IPS-18c (cell line): ENCODE results near the gene ATXN10.
"Not testable (repeated sequence)": the region's sequence is repeated elsewhere in the genome, so short reads cannot be mapped to it uniquely, and the experiment has no call there.

ENCODE experiments used
- H3K4me3 ChIP-seq: 2 replicates; pipeline ENCODE4 v1.7.0; 2013; ENCODE audit warnings: low read depth, mild to moderate bottlenecking, low read length, moderate library complexity; ENCODE audit not compliant: insufficient read depth
- H3K9me3 ChIP-seq: one replicate; pipeline ENCODE4 v1.6.1; 2013; ENCODE audit warnings: mild to moderate bottlenecking, low read length, moderate library complexity; ENCODE audit not compliant: control insufficient read depth, insufficient read depth

Gene ATXN10

DNA sequence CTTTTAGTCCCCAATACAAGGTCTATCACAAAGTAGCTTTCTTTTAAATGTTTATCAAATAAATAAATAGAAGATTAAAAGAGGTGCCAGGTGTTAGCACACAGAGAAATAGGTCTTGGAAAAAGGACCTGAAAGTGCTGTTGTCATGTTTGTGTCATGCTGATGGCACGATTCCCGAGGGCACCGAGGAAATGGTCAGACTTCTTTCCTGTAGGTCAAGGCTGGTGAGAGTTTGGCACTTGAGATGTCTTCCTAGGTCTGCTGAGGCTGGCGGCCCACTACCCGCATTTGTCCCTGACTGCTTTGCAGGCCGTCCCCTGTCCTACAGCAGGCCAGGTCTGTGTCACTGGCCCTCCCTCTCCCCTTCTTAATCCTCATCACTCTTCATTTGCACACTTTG, 112.1 kb downstream of the ATXN10 start:
- Histone ChIP-seq H3K9me3 (no peaks in the 10 kb centered on the region), H3K4me3 (no peak overlapping the region)

DNA sequence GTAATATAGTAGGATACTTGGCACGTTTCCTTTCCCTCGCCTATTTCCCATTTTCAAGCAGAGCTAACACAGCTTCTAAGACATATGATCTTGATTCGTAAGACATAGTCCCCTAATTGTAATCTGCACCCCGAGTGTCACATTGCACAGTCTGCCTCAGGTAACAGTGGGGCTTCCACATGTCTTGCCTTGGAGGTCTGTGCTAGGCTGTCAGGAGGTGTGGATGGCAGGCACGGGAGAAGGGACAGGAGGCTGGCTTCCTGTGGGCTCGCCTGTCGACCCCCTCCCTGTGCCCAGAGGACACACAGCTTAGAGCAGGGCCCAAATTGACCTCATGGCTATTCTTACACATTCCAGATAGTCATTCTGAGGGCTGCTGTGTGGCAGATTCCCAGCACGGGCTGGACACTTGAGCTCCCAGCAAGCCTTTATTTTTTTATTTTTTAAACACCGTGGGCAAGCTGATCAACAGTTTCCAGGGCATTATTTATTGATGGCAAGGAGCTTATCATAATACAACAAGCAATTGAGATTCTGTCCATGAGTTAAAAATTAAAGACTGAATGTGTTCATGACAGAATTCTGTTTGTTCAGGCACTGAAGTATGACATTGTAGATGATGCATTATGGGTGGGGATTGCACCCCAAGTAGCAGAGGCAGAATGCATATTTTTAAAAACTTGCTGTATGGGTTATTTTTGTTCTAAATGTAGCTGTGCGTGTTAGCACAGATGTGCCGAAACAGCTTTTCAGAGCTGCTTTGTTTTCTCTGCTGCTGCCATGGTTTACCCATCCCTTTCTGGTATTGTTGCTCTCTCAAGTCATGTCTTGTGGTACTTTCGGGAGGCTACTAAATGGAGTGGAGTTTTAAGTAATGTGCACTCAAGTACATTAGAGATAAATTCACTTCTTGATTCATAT, 113.0 kb downstream of the ATXN10 start:
- Histone ChIP-seq H3K4me3 (no peak overlapping the region), H3K9me3 (no peaks in the 10 kb centered on the region)

DNA sequence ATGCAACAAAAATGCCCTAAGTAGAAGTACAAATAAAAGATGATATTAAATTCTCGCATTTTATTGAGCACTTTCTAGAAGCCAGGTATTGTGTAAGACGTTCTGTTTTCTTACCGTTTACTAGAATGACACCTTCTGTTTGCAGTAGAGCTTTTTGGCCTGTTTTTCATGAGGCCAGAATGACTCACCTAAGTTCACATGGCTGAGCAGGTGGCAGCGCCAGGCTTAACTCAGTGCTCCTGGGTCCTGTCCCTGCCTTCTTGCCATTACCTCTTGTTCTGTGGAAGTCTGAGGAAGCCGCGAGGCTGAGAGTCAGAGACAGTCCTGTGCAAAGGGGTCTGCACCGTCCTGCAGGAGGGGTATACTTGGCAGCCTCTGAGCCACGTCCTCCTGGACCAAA, 113.8 kb downstream of the ATXN10 start:
- H3K4me3 ChIP-seq, result no peak overlapping the region
- no peaks in the 10 kb centered on the region for H3K9me3 ChIP-seq

DNA sequence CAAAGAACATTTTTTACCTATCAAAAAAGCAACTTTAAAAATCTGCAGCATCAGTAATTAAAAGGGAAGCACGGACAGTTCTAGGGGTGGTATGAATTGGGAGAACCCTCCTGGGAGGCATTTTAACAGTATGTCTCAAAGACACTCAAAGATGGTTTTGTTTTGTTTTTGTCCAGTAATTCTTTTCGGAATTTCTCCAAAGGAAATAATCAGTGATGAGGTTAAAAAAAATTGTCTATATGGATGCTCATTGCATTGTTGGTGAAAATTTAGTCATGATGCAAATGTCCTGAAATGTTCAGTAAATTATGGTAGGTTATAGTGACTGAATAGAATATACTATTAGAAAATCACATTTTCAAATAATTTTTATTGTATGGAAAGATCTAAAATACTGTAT, 115.1 kb downstream of the ATXN10 start:
- H3K9me3 ChIP-seq, result no peaks in the 10 kb centered on the region
- H3K4me3 ChIP-seq, result no peak overlapping the region

DNA sequence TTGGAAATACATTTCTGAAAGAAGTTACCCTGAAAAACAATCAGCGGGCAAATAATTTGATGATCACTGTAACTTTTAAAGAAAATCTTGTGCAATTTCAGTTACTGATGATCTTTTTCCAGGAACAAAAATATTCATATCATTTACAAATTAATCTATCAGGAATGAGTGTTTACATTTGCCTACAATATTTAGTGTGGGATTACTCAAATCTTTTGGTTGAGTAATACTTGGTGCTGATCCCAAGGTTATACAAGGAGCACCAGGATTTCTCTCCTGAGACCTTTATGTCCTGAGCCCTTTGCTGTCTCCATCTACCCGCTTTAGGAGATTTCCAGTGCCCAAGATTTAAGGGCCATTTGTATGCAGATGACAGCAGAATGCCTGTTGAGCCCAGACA, 116.1 kb downstream of the ATXN10 start:
- Histone ChIP-seq H3K9me3 (no peaks in the 10 kb centered on the region), H3K4me3 (no peak overlapping the region)

DNA sequence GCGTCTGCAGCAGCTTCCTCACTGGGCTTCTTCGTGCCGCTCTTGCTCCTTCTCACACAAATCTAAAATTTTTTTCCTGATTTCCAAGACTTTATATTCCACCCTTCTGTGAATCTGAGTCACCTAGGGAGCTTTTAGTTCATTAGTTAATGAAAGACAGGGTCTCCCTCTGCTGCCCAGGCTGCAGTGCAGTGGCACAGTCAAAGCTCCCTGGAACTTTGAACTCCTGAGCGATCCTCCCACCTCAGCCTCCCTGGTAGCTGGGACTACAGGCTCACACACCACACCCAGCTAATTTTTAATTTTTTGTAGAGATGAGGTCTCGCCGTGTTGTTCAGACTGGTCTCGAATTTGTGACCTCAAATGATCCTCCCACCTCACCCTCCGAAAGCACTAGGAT, 116.9 kb downstream of the ATXN10 start:
- no peak overlapping the region for H3K4me3 ChIP-seq

DNA sequence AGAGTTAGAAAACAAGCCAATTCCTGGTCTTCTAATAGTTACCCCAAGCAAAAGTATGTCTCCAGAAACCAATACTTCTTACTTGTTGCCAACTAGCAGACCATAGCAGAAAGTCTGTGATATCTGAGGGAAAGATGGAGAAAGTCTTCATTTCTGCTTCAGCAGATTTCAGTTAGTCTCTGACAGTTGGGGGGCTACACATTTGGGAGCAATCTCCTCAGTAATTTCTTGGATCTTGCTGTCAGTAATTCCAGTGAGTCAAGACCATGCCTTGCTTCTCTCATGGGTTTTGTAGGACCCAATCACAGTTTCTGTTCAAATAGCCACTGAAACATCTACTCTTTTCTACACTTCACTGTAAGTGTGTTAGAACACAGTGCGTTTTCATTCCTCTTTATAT, 118.8 kb downstream of the ATXN10 start:
- H3K4me3 ChIP-seq, result no peak overlapping the region

More for the DNA sequence above, 116.9 kb downstream of the ATXN10 start:
- no peaks in the 10 kb centered on the region for H3K9me3 ChIP-seq

DNA sequence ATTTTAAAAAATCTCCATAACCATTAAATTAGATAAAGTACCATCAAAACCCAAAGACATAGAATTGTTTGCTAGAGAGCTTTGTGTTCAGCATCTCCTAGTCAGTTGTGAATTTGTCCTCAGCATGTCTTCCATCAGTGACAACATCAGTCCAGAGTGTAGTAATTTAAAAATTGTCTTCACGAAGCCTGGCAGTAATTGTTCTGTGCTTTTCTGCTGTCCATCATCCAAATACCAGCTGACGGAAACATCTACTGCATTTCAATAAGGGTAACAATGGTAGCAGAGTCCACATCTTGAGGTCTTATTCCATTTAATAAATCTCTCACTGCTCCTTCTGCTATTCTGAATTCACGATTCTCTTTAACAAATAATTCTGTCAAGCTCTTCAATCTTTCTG, 121.5 kb downstream of the ATXN10 start:
- Histone ChIP-seq H3K4me3 (no peak overlapping the region), H3K9me3 (peaks cover 9% of the 10 kb centered on the region)

More for the DNA sequence above, 118.8 kb downstream of the ATXN10 start:
- no peaks in the 10 kb centered on the region for H3K9me3 ChIP-seq

DNA sequence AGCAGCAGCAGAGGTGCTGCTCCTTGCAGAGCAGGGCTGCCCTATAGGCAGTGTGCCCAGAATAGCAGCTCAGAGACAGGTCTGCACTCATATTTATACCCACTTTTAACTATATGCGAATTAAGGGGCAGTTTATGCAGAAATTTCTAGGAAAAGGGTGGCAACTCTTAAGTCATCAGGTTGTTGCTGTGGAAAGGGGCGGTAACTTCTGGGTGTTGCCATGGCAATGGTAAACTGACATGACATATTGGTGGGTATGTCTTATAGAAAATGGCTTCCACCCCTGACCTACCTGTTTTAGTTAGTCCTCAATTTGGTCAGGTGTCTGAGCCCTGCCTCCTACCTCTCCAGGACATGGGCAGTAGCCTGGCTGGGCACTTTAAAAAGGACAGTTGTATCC, 122.3 kb downstream of the ATXN10 start:
- H3K4me3 ChIP-seq, result no peak overlapping the region
- H3K9me3 ChIP-seq, result peaks cover 9% of the 10 kb centered on the region

DNA sequence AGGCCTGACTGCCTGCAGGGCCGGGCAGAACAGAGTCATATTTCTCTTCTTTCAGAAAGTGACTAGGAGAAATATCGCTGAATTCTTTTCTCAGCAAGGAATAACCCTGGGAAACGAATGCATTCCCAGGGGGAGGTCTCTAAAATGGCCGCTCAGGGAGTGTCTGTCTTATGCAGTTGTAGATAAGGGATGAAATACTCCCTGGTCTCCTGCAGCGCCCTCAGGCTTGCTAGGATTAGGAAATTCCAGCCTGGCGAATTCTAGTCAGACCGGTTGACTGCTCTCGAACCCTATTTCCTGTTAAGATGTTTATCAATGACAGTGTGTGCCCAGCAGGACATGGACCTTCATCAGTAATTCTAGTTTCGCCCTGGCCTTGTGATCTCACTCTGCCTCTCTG, 124.4 kb downstream of the ATXN10 start:
- not testable (repeated sequence) for H3K4me3 ChIP-seq, H3K9me3 ChIP-seq

DNA sequence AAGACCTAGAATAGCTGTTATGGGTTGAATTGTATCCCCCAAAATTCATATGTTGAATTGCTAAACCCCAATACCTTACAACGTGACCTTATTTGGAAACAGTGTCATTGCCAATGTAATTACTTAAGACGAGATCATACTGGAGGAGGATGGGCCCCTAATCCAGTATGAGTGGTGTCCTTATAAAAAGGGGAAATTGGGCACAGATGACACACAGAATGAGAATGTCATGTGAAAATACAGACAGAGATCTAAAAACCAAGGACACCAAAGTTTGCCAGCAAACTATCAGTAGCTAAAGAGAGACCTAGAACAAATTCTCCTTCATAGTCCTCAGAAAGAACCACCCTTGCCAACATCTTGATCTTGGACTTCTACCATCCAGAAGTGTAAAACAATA, 127.7 kb downstream of the ATXN10 start:
- Histone ChIP-seq H3K9me3 (peaks cover 9% of the 10 kb centered on the region), H3K4me3 (no peak overlapping the region)

DNA sequence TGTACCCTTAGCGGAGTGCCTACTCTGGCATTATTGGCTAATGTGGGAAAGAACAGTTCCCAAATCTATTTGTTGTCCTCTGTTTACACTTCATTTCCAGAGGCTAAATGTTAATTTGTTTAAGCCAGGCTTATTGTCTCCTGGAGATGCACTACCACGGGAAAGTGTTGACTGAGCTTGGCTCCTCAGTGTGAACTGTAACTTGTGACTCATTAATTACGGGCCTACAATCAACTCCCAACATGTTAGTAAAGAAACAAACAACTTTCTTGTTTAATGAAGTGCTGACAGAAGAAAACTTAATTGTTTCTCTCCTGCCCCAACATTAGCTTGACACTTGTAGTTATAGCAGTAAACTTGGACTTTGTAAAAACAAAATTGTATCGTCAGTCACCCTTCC, 130.4 kb downstream of the ATXN10 start:
- H3K9me3 ChIP-seq, result no peaks in the 10 kb centered on the region
- H3K4me3 ChIP-seq, result no peak overlapping the region

DNA sequence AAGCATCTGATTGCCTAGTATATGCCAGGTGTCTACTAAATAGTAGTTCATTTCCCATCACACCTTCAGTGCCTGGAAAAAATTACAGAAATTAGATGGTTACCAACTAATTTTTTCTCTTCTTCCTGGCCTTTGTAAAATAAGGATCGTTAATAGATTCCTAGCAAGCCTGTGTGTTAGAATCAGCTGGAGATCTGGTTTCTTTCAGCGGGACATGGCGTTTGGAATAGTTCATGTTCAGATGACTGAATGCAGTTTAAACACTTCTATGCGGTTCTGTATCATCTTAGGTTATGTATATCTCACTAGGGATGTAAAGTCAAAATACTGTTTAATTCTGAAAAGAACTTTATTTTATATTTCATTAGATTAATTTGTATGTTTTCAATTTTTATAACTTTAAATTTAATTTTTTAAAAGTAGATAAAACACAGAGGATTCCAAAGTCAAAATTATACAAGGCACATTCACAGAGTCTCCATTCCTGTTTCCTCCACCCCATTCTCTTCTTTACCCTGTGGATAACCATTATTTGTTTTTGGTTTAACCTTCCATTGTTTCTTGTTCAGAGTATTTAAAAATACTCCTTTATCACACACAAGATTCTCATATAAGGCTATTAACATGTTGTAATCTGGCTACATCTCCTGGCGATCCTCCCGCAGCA, 132.8 kb downstream of the ATXN10 start:
- Histone ChIP-seq H3K4me3 (no peak overlapping the region), H3K9me3 (no peaks in the 10 kb centered on the region)

DNA sequence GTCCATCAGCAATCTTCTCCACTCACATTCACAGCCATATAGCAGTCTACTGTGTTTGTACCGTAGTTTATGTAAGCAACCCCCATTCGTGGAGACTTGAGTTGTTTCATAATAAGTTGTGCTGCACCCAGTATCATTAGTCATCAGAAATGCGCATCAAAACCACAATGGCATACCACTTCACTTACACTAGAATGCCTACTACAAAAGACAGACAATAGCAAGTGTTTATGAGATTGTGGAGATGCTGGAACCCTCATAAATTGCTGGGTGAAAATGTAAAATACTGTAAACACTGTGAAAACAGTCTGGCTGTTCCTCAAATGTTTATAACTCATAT, 133.3 kb downstream of the ATXN10 start:
- H3K9me3 ChIP-seq, result no peaks in the 10 kb centered on the region
- no peak overlapping the region for H3K4me3 ChIP-seq

DNA sequence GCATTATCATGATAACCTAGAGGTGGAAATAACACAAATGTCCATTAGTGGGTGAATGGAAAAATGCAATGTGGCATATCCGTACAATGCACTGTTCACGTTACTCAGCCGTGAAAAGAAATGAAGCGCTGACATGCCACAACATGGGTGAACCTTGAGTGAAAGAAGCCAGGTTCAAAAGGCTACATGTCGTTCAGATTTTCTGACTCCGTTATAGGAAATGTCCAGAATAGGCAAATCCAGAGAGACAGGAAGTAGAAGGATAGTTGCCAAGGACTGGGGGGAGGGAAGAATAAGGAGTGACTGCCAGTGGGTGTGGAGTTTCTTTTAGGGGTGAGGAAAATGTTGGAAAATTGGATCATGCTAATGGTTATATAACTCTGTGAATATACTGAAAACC, 133.8 kb downstream of the ATXN10 start:
- Histone ChIP-seq H3K4me3 (no peak overlapping the region), H3K9me3 (no peaks in the 10 kb centered on the region)

DNA sequence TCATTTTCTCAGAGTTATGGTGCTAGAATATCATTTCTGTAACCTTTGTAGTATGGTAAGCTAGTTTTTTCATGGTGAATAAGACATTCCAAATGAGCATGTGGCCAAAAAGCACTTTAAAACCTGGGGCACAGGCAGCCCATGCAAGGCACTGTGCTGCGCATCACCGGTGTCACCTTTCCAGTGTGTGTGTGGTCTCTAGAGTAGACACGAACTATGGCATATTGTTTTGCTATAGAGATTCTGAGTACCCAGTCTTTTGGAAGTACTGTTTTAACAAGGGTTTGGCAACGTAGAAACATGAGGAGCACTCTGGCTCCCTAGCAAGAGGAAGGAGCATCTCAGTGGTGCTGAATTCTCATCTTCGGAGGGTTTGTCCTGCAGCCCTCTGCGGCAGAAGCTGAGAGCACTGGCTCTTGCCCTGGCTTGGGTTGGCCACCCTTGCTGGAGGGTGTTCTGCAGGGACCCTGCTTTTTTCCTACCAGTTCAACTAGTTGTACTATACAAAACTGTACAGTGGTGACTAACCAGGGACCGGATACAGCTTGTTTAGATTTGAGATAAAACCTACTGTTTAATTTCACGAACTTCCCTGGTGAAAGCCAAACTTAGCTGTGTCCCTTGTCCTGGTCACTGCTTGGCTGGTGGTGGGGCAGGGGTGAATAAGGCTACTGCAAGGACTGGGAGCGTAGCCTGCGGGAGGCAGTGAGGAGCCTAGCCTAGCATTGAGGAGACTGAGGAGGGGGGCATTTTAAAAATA, 135.7 kb downstream of the ATXN10 start:
- no peaks in the 10 kb centered on the region for H3K9me3 ChIP-seq
- H3K4me3 ChIP-seq, result no peak overlapping the region

DNA sequence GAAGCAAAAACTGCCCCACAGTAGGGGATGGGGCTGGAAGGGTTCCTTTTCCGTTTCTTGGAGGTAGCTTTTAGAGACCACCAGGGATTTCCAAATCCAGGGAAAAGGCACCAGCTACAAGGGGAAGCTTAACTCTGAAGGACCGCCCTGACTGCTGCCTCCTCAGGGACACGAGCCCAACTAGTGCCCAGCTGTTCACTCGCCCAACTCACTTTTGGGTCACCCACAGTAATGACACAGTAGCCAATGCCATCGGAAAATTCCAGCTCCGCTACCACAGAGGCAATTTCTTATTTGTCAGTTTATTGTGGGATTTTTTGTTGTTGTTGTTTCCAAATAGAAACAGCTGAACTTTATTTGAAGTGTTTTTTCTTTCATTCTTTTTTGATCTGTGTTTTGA, 141.3 kb downstream of the ATXN10 start:
- no peaks in the 10 kb centered on the region for H3K9me3 ChIP-seq

DNA sequence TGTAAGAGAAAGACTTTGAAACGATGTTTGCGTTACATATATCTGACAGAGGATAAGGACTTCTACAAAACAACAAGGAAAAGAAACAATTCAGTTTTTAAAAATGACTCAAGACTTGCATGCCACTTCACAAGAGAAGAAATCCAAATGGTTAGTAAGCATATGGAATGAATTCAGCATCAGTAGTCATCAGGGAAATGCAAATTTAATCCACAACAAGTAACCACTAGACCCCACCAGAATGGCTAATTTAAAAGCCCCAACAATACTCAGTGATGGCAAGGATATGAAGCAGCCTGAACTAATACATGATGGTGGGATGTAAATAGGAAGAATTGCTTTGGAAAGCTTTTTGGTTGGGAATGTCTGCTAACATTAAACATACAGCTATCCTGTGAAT, 142.6 kb downstream of the ATXN10 start:
- no peak overlapping the region for H3K4me3 ChIP-seq
- H3K9me3 ChIP-seq, result no peaks in the 10 kb centered on the region

More for the DNA sequence above, 141.3 kb downstream of the ATXN10 start:
- no peak overlapping the region for H3K4me3 ChIP-seq
